Spleen (tissue), 11 donors: ENCODE measurements around the gene DLG2. TPM values are rescaled to one million over a fixed set of nuclear protein-coding genes. Genes with fewer than 3 reads are reported as not detected.

Experiments
- DNase-seq: peaks from one replicate; pipeline ENCODE4 v3.0.0-alpha.2; 2020
- H3K27ac ChIP-seq, 8 donors: fragments of 200-600 bp; sonication (generic) in 7 of 8; 1 replicate in 4 of 8; 2 replicates in 4 of 8; pipeline versions ENCODE4 v1.5.0 to v1.8.0; 2016 to 2021; ENCODE audit warnings: inconsistent platforms in 4 of 8, mild to moderate bottlenecking in 4 of 8, moderate library complexity in 1 of 8
- H3K27me3 ChIP-seq, 7 donors: fragments of 200-600 bp; sonication (generic) in 6 of 7; replicated peaks in 1 of 7; 1 replicate in 4 of 7; 2 replicates in 3 of 7; pipeline versions ENCODE4 v1.5.0 to v1.8.0; 2016 to 2021; ENCODE audit warnings: inconsistent platforms in 3 of 7, mild to moderate bottlenecking in 1 of 7
- H3K36me3 ChIP-seq, 6 donors: fragments of 200-600 bp; sonication (generic) in 5 of 6; 1 replicate in 4 of 6; 2 replicates in 2 of 6; pipeline versions ENCODE4 v1.5.0 to v1.8.0; 2016 to 2021; ENCODE audit warnings: inconsistent platforms in 2 of 6
- H3K4me1 ChIP-seq, 6 donors: fragments of 200-600 bp; sonication (generic) in 5 of 6; 1 replicate in 3 of 6; 2 replicates in 3 of 6; pipeline versions ENCODE4 v1.5.0 to v1.8.0; 2016 to 2021; ENCODE audit warnings: inconsistent platforms in 3 of 6
- H3K4me3 ChIP-seq, 8 donors: fragments of 200-600 bp; sonication (generic) in 7 of 8; 1 replicate in 4 of 8; 2 replicates in 4 of 8; pipeline versions ENCODE4 v1.5.0 to v1.8.0; 2016 to 2021; ENCODE audit warnings: inconsistent platforms in 4 of 8, mild to moderate bottlenecking in 4 of 8, moderate library complexity in 2 of 8
- H3K9me3 ChIP-seq, 8 donors: fragments of 200-600 bp; sonication (generic) in 7 of 8; 1 replicate in 4 of 8; 2 replicates in 4 of 8; pipeline versions ENCODE4 v1.5.0 to v1.8.0; 2016 to 2021; ENCODE audit warnings: inconsistent platforms in 4 of 8
- POLR2A ChIP-seq, 3 donors: fragments of 450-650 bp; IDR thresholded peaks; one replicate each; pipeline ENCODE4 v1.5.1; 2017; ENCODE audit warnings: antibody characterized with exemption in 3 of 3, mild to moderate bottlenecking in 1 of 3
- POLR2AphosphoS5 ChIP-seq, 3 donors: sonication (generic); formaldehyde crosslinking; IDR thresholded peaks; one replicate each; pipeline ENCODE4 v1.5.1; 2017; ENCODE audit warnings: antibody characterized with exemption in 3 of 3
- WGBS, 5 donors: extraction: QIAGEN DNeasy Blood & Tissue Kit in 3 of 5; methylation state at CpG; one replicate each; pipeline versions ENCODE4 v1.1.5 to v1.1.7; 2013 to 2018; 5-methylcytosine and 5-hydroxymethylcytosine counted together
- intact Hi-C: fragments of 100-400 bp; cut with DNase I; formaldehyde crosslinking; loops from one replicate; pipeline ENCODE4 v1.15.0; 2023; ENCODE audit warnings: low total_unique reads
- polyA plus RNA-seq, 3 donors: library from polyadenylated mRNA; stranded (reverse); fragments of 200-250 nt; gene quantifications; one replicate each; pipeline ENCODE4 v1.2.1, GENCODE V29; 2013
- total RNA-seq, 7 donors: library from RNA; depleted of rRNA in 3 of 7; stranded (reverse); fragments of >200 nt in 3 of 7; fragmentation: NEBNext Ultra II Directional in 4 of 7; extraction: Animal tissue kit (Norgen Biotek cat#: 25700) in 4 of 7; gene quantifications; one replicate each; pipeline versions ENCODE4 v1.1.0 to v1.2.1, GENCODE V29; 2016 to 2021
- TF ChIP-seq, protein P1 (sequence below), 11 experiments: fragments of 200-600 bp in 7 of 11; fragments of 450-650 bp in 4 of 11; sonication (generic) in 4 of 11; IDR thresholded peaks in 8 of 11; conservative IDR thresholded peaks in 3 of 11; 1 replicate in 7 of 11; 2 replicates in 4 of 11; pipeline versions ENCODE4 v1.4.0 to v1.8.0; 2016 to 2021; ENCODE audit warnings: antibody characterized with exemption in 11 of 11, inconsistent platforms in 4 of 11, mild to moderate bottlenecking in 1 of 11
- donor health status: healthy with polysubstance abuse.
- donor health status: DM: no; HTN: no; CAD: no; lungs with moderate emphysema.
- donor health status: DM: no; HTN: no; CAD: no.
- donor health status: Bipolar disorder and iron deficiency.
- donor health status: healthy.
- donor health status: DM: no; HTN: no; CAD: no.
- donor health status: DM: yes; HTN: yes; CAD: no.

The DLG2 gene
- total and polyA plus RNA-seq, 10 donors, result 0.43 to 12.7 (median 7.9) TPM

- TF ChIP-seq POLR2AphosphoS5 (IDR thresholded peaks at IDR 0.05) (no peak), POLR2A (IDR thresholded peaks at IDR 0.05) (no peak)
- TF ChIP-seq, protein P1, sequence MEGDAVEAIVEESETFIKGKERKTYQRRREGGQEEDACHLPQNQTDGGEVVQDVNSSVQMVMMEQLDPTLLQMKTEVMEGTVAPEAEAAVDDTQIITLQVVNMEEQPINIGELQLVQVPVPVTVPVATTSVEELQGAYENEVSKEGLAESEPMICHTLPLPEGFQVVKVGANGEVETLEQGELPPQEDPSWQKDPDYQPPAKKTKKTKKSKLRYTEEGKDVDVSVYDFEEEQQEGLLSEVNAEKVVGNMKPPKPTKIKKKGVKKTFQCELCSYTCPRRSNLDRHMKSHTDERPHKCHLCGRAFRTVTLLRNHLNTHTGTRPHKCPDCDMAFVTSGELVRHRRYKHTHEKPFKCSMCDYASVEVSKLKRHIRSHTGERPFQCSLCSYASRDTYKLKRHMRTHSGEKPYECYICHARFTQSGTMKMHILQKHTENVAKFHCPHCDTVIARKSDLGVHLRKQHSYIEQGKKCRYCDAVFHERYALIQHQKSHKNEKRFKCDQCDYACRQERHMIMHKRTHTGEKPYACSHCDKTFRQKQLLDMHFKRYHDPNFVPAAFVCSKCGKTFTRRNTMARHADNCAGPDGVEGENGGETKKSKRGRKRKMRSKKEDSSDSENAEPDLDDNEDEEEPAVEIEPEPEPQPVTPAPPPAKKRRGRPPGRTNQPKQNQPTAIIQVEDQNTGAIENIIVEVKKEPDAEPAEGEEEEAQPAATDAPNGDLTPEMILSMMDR (IDR thresholded peaks at IDR 0.05 in 8 of 11, conservative IDR thresholded peaks at IDR 0.05 in 3 of 11), result peak in 3 of 11 experiments; percentile 32 to 38 (median 34)
- no peaks in the 10 kb centered on the region for H3K36me3 ChIP-seq
- H3K27ac ChIP-seq, result no peak overlapping the region
- H3K27me3 ChIP-seq, result no peaks in the 10 kb centered on the region
- no peak for DNase-seq
- no peaks in the 10 kb centered on the region for H3K9me3 ChIP-seq
- intact Hi-C loops, result loop anchor here (10.0 kb wide), 1 partner anchor 690 kb away; no protein-coding TSS in a partner anchor
- 56 to 73% (median 68%) methylated on average over 3 of the region's 3 CpGs for WGBS, 5 donors
- no peak overlapping the region for H3K4me3 ChIP-seq
- peaks cover 0 to 3% (median 0%) of the 10 kb centered on the region in 6 donors for H3K4me1 ChIP-seq
Observed at GRCh38 chr11:84524422-84525051, 1102.6 kb downstream of the DLG2 start.

DNA sequence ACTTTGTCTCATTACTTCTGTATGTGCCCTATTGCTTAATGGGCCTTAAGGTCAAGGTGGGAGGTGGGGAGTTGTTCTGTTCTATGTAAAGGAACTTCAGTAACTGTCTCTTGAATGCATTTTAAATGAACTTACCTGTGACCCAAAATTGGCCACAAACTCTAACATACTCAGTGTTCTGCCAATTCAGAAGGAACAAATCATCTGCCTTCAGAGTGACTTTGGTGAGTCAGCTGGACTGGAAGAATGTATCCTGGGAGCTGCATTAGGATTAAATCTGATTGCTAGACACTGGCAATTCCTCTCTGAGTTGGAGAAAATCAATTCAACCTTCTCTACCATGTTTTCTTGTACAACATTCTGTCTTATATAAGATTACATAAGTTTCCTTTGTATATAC, 1104.8 kb downstream of the DLG2 start:
- Histone ChIP-seq H3K27me3 (no peaks in the 10 kb centered on the region), H3K36me3 (no peaks in the 10 kb centered on the region), H3K27ac (no peak overlapping the region), H3K4me1 (peaks cover 0 to 3% (median 0%) of the 10 kb centered on the region in 6 donors), H3K4me3 (no peak overlapping the region), H3K9me3 (no peaks in the 10 kb centered on the region)
- intact Hi-C loops, result loop anchor here (10.0 kb wide), 1 partner anchor 688 kb away; no protein-coding TSS in a partner anchor
- DNase-seq, result no peak
- TF ChIP-seq POLR2AphosphoS5 (IDR thresholded peaks at IDR 0.05) (no peak), POLR2A (IDR thresholded peaks at IDR 0.05) (no peak)
- TF ChIP-seq, protein P1 (IDR thresholded peaks at IDR 0.05 in 8 of 11, conservative IDR thresholded peaks at IDR 0.05 in 3 of 11), result no peak

GRCh38 chr11:84518631-84519183, 1108.4 kb downstream of the DLG2 start:
- WGBS, 5 donors, result 62 to 82% (median 79%) methylated on average over 2 of the region's 2 CpGs
- DNase-seq, result no peak
- TF ChIP-seq POLR2AphosphoS5 (IDR thresholded peaks at IDR 0.05), result no peak
- TF ChIP-seq, protein P1 (IDR thresholded peaks at IDR 0.05 in 8 of 11, conservative IDR thresholded peaks at IDR 0.05 in 3 of 11), result no peak
- Histone ChIP-seq H3K36me3 (no peaks in the 10 kb centered on the region), H3K9me3 (no peaks in the 10 kb centered on the region), H3K4me1 (no peaks in the 10 kb centered on the region), H3K27me3 (no peaks in the 10 kb centered on the region), H3K4me3 (no peak overlapping the region), H3K27ac (no peak overlapping the region)
- intact Hi-C loops, result no loop called here

GRCh38 chr11:84514436-84514835, 1112.7 kb downstream of the DLG2 start:
- Histone ChIP-seq H3K4me1 (no peaks in the 10 kb centered on the region), H3K27me3 (no peaks in the 10 kb centered on the region), H3K9me3 (no peaks in the 10 kb centered on the region), H3K4me3 (no peak overlapping the region), H3K27ac (no peak overlapping the region), H3K36me3 (no peaks in the 10 kb centered on the region)
- 85 to 90% (median 89%) methylated on average over 1 of the region's 1 CpG for WGBS, 5 donors
- DNase-seq, result no peak
- intact Hi-C loops, result no loop called here
- TF ChIP-seq, protein P1 (IDR thresholded peaks at IDR 0.05 in 8 of 11, conservative IDR thresholded peaks at IDR 0.05 in 3 of 11), result no peak
- TF ChIP-seq POLR2AphosphoS5 (IDR thresholded peaks at IDR 0.05) (no peak), POLR2A (IDR thresholded peaks at IDR 0.05) (no peak)
